B cell (primary cell): ENCODE data around the gene ANP32D.

Experiments used
- CTCF ChIP-seq: fragments of 200-600 bp; IDR thresholded peaks from one replicate; pipeline ENCODE4 v1.8.0; 2022; ENCODE audit warnings: antibody characterized with exemption, mild to moderate bottlenecking
- EZH2 ChIP-seq: IDR thresholded peaks from 2 replicates; pipeline ENCODE4 v1.6.1; 2012; ENCODE audit warnings: borderline replicate concordance, low read depth, mild to moderate bottlenecking, moderate library complexity, low read length; ENCODE audit not compliant: insufficient read depth, poor library complexity, severe bottlenecking

GRCh38 chr12:48508987-48509386, 36.6 kb downstream of the ANP32D start:
- TF ChIP-seq CTCF = no peak
- no peak for TF ChIP-seq EZH2
